Heart right ventricle (tissue), 16 donors: ENCODE measurements around the gene ZNF516. TPM values are rescaled to one million over a fixed set of nuclear protein-coding genes. Genes with fewer than 3 reads are reported as not detected.
A peak's percentile ranks its signal among the peaks of the same experiment; 100 is the strongest.

Experiments used
- ATAC-seq, 8 donors: fragments of 200-7000 bp; cut with Tn5 transposase; one replicate each; pipeline ENCODE4 v1.9.1; 2020; ENCODE audit warnings: mild to moderate bottlenecking in 8 of 8, moderate library complexity in 8 of 8, moderate number of reproducible peaks in 1 of 8
- DNase-seq, 2 donors: peaks; one replicate each; pipeline ENCODE4 v3.0.0-alpha.2; 2020
- H3K27ac ChIP-seq, 10 donors: fragments of 200-600 bp; sonication (generic) in 2 of 10; one replicate each; pipeline versions ENCODE4 v1.5.0 to v1.8.0; 2020 to 2022; ENCODE audit warnings: mild to moderate bottlenecking in 3 of 10
- H3K27me3 ChIP-seq, 7 donors: fragments of 200-600 bp; one replicate each; pipeline ENCODE4 v1.8.0; 2021 to 2022; ENCODE audit warnings: mild to moderate bottlenecking in 2 of 7
- H3K36me3 ChIP-seq, 9 donors: fragments of 200-600 bp; sonication (generic) in 1 of 9; one replicate each; pipeline versions ENCODE4 v1.5.0 to v1.8.0; 2020 to 2022; ENCODE audit warnings: mild to moderate bottlenecking in 2 of 9
- H3K4me1 ChIP-seq, 9 donors: fragments of 200-600 bp; sonication (generic) in 1 of 9; one replicate each; pipeline versions ENCODE4 v1.5.0 to v1.8.0; 2020 to 2022; ENCODE audit warnings: mild to moderate bottlenecking in 4 of 9
- H3K4me3 ChIP-seq, 10 donors: fragments of 200-600 bp; sonication (generic) in 2 of 10; one replicate each; pipeline versions ENCODE4 v1.5.0 to v1.8.0; 2020 to 2022; ENCODE audit warnings: mild to moderate bottlenecking in 7 of 10, moderate library complexity in 2 of 10
- H3K9me3 ChIP-seq, 11 donors: fragments of 200-600 bp in 10 of 11; sonication (generic) in 2 of 11; one replicate each; pipeline versions ENCODE4 v1.5.0 to v1.8.0; 2013 to 2022; ENCODE audit warnings: mild to moderate bottlenecking in 2 of 11, control low read depth in 1 of 11, moderate library complexity in 1 of 11
- WGBS, 2 donors: extraction: QIAGEN DNeasy Blood & Tissue Kit; methylation state at CpG; one replicate each; pipeline ENCODE4 v1.1.7; 2013; ENCODE audit warnings: inconsistent platforms in 1 of 2; 5-methylcytosine and 5-hydroxymethylcytosine counted together
- intact Hi-C, 10 donors: fragments of 100-400 bp; cut with DNase I; formaldehyde crosslinking; loops; one replicate each; pipeline versions ENCODE4 v1.11.1 to v1.14.2; 2022
- polyA plus RNA-seq, 2 donors: library from polyadenylated mRNA; stranded (reverse); fragments of 200-250 nt; gene quantifications; one replicate each; pipeline ENCODE4 v1.2.3, GENCODE V29; 2013
- total RNA-seq, 10 donors: library from RNA; stranded (reverse); fragmentation: NEBNext Ultra II Directional in 3 of 10; extraction: Animal tissue kit (Norgen Biotek cat#: 25700) in 3 of 10; gene quantifications; one replicate each; pipeline versions ENCODE4 v1.2.1 to v1.2.4, GENCODE V29; 2021 to 2023
- TF ChIP-seq, protein P1 (sequence below), 9 donors: fragments of 200-600 bp; sonication (generic) in 2 of 9; IDR thresholded peaks; one replicate each; pipeline versions ENCODE4 v1.5.0 to v1.8.0; 2021 to 2022; ENCODE audit warnings: antibody characterized with exemption in 9 of 9, mild to moderate bottlenecking in 5 of 9, moderate library complexity in 1 of 9
- donor health status: Arrhythmogenic right ventricular cardiomyopathy.
- donor health status: ischemic (EF 13 %, LVEDD 7.1; RV severe dilation, severe dysfunction).
- donor health status: healthy with polysubstance abuse.
- donor health status: DM: no; HTN: yes; CAD: no.
- donor health status: DM: no; HTN: no; CAD: no.
- donor health status: ischemic (EF 25% LVEDD 6.9; RV normal size, moderate dysfunction).
- donor health status: ischemic (EF 25% LVEDD 5.7; RV mildly dilated, moderate dysfunction).
- donor health status: healthy.
- donor health status: DM: yes; HTN: yes; CAD: no.
- donor health status: Ischemic cardiomyopathy.
- donor health status: ischemic (EF 35%, LVEDD 5.7; RV mildly dilated, moderate dysfunction).
- donor health status: nonischemic (EF 11% LVEDD 7.7; RV severe dilation, severe dysfunction).
- donor health status: DM: yes; HTN: yes; CAD: no.
- donor health status: PGD.
- donor health status: ischemic (EF 29% LVEDD 5.4; RV normal size, mild dysfunction).
- donor health status: nonischemic (EF 23%, LVEDD 6.1; RV moderate dilation, normal function).

The ZNF516 gene
- total and polyA plus RNA-seq, 12 donors, result 2.6 to 24.8 (median 17.3) TPM

DNA sequence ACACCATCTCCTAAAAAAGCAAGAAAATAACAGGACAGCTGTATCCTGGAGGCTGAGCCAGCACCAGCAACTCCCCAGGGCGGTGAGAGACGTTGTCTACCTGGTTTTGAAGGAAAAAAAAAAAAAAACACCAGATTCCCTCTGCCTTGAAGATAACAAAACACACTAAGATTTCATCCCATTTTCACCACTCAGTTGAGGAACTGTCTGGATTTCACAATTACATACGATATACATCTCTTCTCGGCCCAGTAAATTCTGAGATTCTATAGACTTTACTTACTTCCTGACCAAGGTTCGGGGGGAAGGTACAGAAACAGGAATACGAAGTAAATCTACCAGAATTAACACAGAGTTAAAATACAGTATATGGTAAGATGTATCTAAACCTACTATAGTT is 8.5 kb downstream of the ZNF516 start:
- intact Hi-C loops, result loop anchor here in 1 of 10 donors (5.0 kb wide), 1 partner anchor 34 kb away; no protein-coding TSS in a partner anchor
- ATAC-seq (no peak), DNase-seq (no peak)
- 69 to 78% methylated on average over 6 of the region's 6 CpGs for WGBS, 2 donors
- Histone ChIP-seq H3K27ac (no peak overlapping the region), H3K4me1 (peaks cover 4 to 63% (median 30%) of the 10 kb centered on the region in 9 donors), H3K27me3 (no peaks in the 10 kb centered on the region), H3K9me3 (no peaks in the 10 kb centered on the region), H3K4me3 (no peak overlapping the region), H3K36me3 (no peaks in the 10 kb centered on the region)
- TF ChIP-seq, protein P1, sequence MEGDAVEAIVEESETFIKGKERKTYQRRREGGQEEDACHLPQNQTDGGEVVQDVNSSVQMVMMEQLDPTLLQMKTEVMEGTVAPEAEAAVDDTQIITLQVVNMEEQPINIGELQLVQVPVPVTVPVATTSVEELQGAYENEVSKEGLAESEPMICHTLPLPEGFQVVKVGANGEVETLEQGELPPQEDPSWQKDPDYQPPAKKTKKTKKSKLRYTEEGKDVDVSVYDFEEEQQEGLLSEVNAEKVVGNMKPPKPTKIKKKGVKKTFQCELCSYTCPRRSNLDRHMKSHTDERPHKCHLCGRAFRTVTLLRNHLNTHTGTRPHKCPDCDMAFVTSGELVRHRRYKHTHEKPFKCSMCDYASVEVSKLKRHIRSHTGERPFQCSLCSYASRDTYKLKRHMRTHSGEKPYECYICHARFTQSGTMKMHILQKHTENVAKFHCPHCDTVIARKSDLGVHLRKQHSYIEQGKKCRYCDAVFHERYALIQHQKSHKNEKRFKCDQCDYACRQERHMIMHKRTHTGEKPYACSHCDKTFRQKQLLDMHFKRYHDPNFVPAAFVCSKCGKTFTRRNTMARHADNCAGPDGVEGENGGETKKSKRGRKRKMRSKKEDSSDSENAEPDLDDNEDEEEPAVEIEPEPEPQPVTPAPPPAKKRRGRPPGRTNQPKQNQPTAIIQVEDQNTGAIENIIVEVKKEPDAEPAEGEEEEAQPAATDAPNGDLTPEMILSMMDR (IDR thresholded peaks at IDR 0.05), result no peak

DNA sequence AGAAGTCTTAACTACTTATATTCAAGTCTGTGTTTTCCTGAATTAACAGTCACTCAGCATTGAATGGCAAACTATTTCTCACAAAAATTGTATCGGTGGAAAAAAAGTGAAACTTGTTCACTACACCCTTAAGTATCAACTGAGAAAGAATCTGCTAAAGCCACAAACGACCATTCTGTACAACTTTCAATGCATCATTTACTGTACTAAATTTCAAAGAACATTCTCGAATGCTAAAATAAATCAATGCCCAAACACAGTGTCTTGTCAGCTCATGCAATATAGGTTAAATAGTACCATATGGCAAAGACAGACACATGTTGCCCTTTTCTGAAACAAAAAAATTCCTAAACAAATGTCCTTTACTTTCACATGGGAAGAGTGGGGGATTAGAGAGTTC is 9.0 kb downstream of the ZNF516 start:
- intact Hi-C loops, result loop anchor here in 1 of 10 donors (5.0 kb wide), 1 partner anchor 34 kb away; no protein-coding TSS in a partner anchor
- WGBS, 2 donors, result 87 to 90% methylated on average over 3 of the region's 3 CpGs
- Histone ChIP-seq H3K27ac (no peak overlapping the region), H3K36me3 (no peaks in the 10 kb centered on the region), H3K4me3 (no peak overlapping the region), H3K9me3 (no peaks in the 10 kb centered on the region), H3K27me3 (no peaks in the 10 kb centered on the region), H3K4me1 (peaks cover 4 to 63% (median 30%) of the 10 kb centered on the region in 9 donors)
- TF ChIP-seq, protein P1 (IDR thresholded peaks at IDR 0.05), result no peak
- ATAC-seq (no peak), DNase-seq (no peak)

DNA sequence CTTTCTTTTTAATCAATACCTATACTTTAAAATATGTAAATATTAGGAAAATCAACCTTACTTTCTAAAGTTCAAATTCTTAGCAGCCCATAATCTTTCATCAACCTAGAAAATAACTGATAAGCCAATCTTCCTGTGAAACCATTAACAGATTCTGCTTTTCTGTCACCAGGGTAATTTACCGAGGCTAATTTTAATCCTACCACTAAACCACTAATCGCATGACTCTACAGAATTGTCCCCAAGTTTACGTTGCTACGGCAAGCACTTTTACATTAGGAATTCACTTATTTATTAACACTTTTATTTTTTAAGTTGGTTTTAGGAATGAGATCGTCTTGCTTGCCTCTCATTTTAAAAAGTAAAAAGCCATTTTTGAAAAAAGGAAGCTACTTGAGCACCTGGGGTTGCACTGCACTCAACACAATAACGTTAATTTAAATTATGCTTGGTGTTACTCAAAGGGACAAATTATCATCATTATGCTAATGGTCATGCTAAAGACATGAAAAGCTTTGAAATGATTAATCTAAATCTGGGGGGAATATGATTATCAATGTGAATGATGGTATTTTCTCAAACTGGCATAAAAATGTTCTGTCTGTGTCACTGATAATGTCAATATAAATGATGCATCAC is 10.2 kb downstream of the ZNF516 start:
- WGBS, 2 donors, result 92 to 94% methylated on average over 6 of the region's 6 CpGs
- peaks cover 0 to 61% (median 21%) of the 10 kb centered on the region in 9 donors for H3K4me1 ChIP-seq
- ATAC-seq (no peak), DNase-seq (no peak)
- H3K27ac ChIP-seq, result no peak overlapping the region
- H3K4me3 ChIP-seq, result no peak overlapping the region
- intact Hi-C loops, result loop anchor here in 1 of 10 donors (5.0 kb wide), 1 partner anchor 33 kb away; no protein-coding TSS in a partner anchor
- no peaks in the 10 kb centered on the region for H3K27me3 ChIP-seq
- TF ChIP-seq, protein P1 (IDR thresholded peaks at IDR 0.05), result no peak
- H3K36me3 ChIP-seq, result no peaks in the 10 kb centered on the region
- H3K9me3 ChIP-seq, result no peaks in the 10 kb centered on the region

DNA sequence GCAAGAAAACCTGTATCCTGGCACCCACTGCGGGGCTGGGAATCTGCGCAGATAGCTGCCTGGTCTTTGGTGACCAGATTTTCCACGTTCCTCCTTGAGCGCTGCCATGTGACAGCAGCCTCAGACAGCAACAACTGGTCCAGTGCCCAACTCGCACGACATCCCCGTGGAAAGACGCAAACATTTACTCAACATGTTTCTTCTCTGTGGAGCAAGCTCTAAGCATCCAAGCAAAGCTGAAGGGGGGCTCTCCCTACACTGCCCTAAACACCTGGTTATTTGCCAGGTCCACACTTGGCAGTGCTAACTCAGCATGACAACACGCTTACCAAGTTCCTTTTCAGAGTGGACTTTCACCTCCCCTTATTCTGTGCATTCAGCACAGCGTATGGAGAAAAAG is 11.3 kb downstream of the ZNF516 start:
- peak in 1 of 8 donors; percentile 53 for ATAC-seq
- intact Hi-C loops, result no loop called here
- WGBS, 2 donors, result 84 to 92% methylated on average over 10 of the region's 10 CpGs

More for the DNA sequence above, 11.3 kb downstream of the ZNF516 start:
- Histone ChIP-seq H3K4me1 (peaks cover 0 to 57% (median 10%) of the 10 kb centered on the region in 9 donors), H3K9me3 (no peaks in the 10 kb centered on the region), H3K4me3 (no peak overlapping the region), H3K27me3 (no peaks in the 10 kb centered on the region), H3K36me3 (no peaks in the 10 kb centered on the region), H3K27ac (no peak overlapping the region)
- TF ChIP-seq, protein P1 (IDR thresholded peaks at IDR 0.05), result no peak
- no peak for DNase-seq
